ENCODE results near the gene FH. TPM values are rescaled to one million over a fixed set of nuclear protein-coding genes. Genes with fewer than 3 reads are reported as not detected.

FH gene
- polyA plus RNA-seq, 1 donor: 68.7 TPM

GRCh38 chr1:241459186-241459802, 60.3 kb downstream of the FH start:
- no peak for DNase-seq (ENCODE audit: low read depth)

GRCh38 chr1:241457421-241457820, 62.1 kb downstream of the FH start:
- no peak for DNase-seq (ENCODE audit: low read depth)

DNA sequence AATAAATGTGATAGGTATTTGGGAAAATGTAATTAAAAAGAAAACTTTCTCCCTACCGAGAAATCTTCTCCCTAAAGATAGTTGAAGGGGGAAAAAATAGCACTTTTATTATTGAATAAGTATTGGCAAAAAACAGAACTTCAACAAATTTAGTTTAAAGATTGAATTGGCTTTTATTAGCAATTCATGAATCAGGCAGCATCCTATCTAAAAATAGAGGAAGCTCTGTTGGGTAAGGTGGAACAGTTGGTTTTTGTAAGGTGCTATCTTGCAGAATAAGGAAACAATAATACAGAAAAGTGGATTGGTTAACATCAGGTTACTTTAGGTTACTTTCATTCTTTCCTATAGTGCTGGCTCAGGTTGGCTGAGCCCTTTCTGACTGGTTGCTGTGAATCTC, 62.8 kb downstream of the FH start:
- no peak for DNase-seq (ENCODE audit: low read depth)

GRCh38 chr1:241453732-241454131, 65.8 kb downstream of the FH start:
- no peak for DNase-seq (ENCODE audit: low read depth)

GRCh38 chr1:241451956-241452355, 67.6 kb downstream of the FH start:
- no peak for DNase-seq (ENCODE audit: low read depth)

Other genes starting within 250 kb of the FH start
- not detected for gene RGS7, start 162.6 kb downstream of the FH start, polyA plus RNA-seq (ENCODE audit: insufficient read length)
- 0.08 TPM for gene KMO, start 12.6 kb upstream of the FH start, polyA plus RNA-seq (ENCODE audit: insufficient read length)
- 11.6 TPM for gene CHML, start 120.6 kb upstream of the FH start, polyA plus RNA-seq (ENCODE audit: insufficient read length)
- 15.3 TPM for gene OPN3, start 120.6 kb upstream of the FH start, polyA plus RNA-seq (ENCODE audit: insufficient read length)
- gene WDR64, start 132.5 kb upstream of the FH start, polyA plus RNA-seq (ENCODE audit: insufficient read length): 0.37 TPM